Stimulated activated naive B cell treated with anti-CD40 and anti-IgM and Interleukin-4, amounts not matched to agents 10 μg/mL and 1 μg/mL and 100 μg/mL, for 72 hours (primary cell): Measurements from ENCODE around the gene PXYLP1.
A peak's percentile ranks its signal among the peaks of the same experiment; 100 is the strongest.

ENCODE experiments used
- ATAC-seq, 2 donors: fragments of 150-1000 bp; cut with Tn5 transposase; replicated peaks; 2 replicates each; pipeline ENCODE4 v1.10.0; 2021; ENCODE audit warnings: moderate library complexity in 1 of 2
- DNase-seq: peaks from one replicate; pipeline ENCODE4 v3.0.0; 2021
- H3K27ac Mint-ChIP-seq: one replicate; pipeline ENCODE4 v1.8.0; 2022; ENCODE audit warnings: mild to moderate bottlenecking, mixed read lengths
- H3K27me3 Mint-ChIP-seq, 2 donors: one replicate each; pipeline ENCODE4 v1.8.0; 2022; ENCODE audit warnings: mixed read lengths in 2 of 2
- H3K36me3 Mint-ChIP-seq, 2 donors: one replicate each; pipeline ENCODE4 v1.8.0; 2022; ENCODE audit warnings: mixed read lengths in 2 of 2, mild to moderate bottlenecking in 1 of 2
- H3K4me1 Mint-ChIP-seq, 2 donors: one replicate each; pipeline ENCODE4 v1.8.0; 2022; ENCODE audit warnings: mixed read lengths in 2 of 2, mild to moderate bottlenecking in 1 of 2
- H3K4me3 Mint-ChIP-seq, 2 donors: one replicate each; pipeline ENCODE4 v1.8.0; 2022; ENCODE audit warnings: mild to moderate bottlenecking in 2 of 2, mixed read lengths in 2 of 2, moderate library complexity in 1 of 2
- H3K9me3 Mint-ChIP-seq, 2 donors: one replicate each; pipeline ENCODE4 v1.8.0; 2022; ENCODE audit warnings: mixed read lengths in 2 of 2, mild to moderate bottlenecking in 1 of 2

The PXYLP1 gene

GRCh38 chr3:141278196-141279076 lies 46.8 kb downstream of the PXYLP1 start:
- Mint-ChIP-seq H3K36me3 (peaks cover 7 to 8% of the 10 kb centered on the region in 2 donors), H3K4me1 (peaks cover 0 to 3% of the 10 kb centered on the region in 2 donors), H3K27ac (no peak overlapping the region), H3K27me3 (no peaks in the 10 kb centered on the region), H3K4me3 (no peak overlapping the region), H3K9me3 (no peaks in the 10 kb centered on the region)
- ATAC-seq (no peak), DNase-seq (no peak)

GRCh38 chr3:141279077-141279967 lies 47.7 kb downstream of the PXYLP1 start:
- H3K9me3 Mint-ChIP-seq: no peaks in the 10 kb centered on the region
- H3K36me3 Mint-ChIP-seq: peaks cover 7% of the 10 kb centered on the region in 2 donors
- H3K27ac Mint-ChIP-seq: no peak overlapping the region
- DNase-seq (no peak), ATAC-seq (peak; percentile 74 to 75)
- H3K27me3 Mint-ChIP-seq: no peaks in the 10 kb centered on the region
- no peak overlapping the region for H3K4me3 Mint-ChIP-seq
- H3K4me1 Mint-ChIP-seq: peaks cover 0 to 3% of the 10 kb centered on the region in 2 donors

GRCh38 chr3:141280086-141280485 lies 48.5 kb downstream of the PXYLP1 start:
- peaks cover 6 to 7% of the 10 kb centered on the region in 2 donors for H3K36me3 Mint-ChIP-seq
- H3K27me3 Mint-ChIP-seq: no peaks in the 10 kb centered on the region
- H3K4me1 Mint-ChIP-seq: no peaks in the 10 kb centered on the region
- ATAC-seq: no peak
- H3K4me3 Mint-ChIP-seq: no peak overlapping the region
- no peaks in the 10 kb centered on the region for H3K9me3 Mint-ChIP-seq
- no peak overlapping the region for H3K27ac Mint-ChIP-seq
- DNase-seq: no peak

GRCh38 chr3:141280690-141281089 lies 49.1 kb downstream of the PXYLP1 start:
- no peak overlapping the region for H3K27ac Mint-ChIP-seq
- H3K36me3 Mint-ChIP-seq: peaks cover 6 to 7% of the 10 kb centered on the region in 2 donors
- ATAC-seq: no peak
- H3K27me3 Mint-ChIP-seq: no peaks in the 10 kb centered on the region
- H3K4me3 Mint-ChIP-seq: no peak overlapping the region
- no peak for DNase-seq
- no peaks in the 10 kb centered on the region for H3K4me1 Mint-ChIP-seq
- H3K9me3 Mint-ChIP-seq: no peaks in the 10 kb centered on the region

GRCh38 chr3:141285570-141285969 lies 53.9 kb downstream of the PXYLP1 start:
- Mint-ChIP-seq H3K4me3 (no peak overlapping the region), H3K4me1 (peaks cover 0 to 4% of the 10 kb centered on the region in 2 donors), H3K9me3 (no peaks in the 10 kb centered on the region), H3K27ac (no peak overlapping the region), H3K36me3 (peaks cover 7 to 10% of the 10 kb centered on the region in 2 donors), H3K27me3 (no peaks in the 10 kb centered on the region)
- no peak for ATAC-seq
- no peak for DNase-seq

- Mint-ChIP-seq H3K4me1 (peaks cover 0 to 4% of the 10 kb centered on the region in 2 donors), H3K36me3 (peaks cover 6 to 7% of the 10 kb centered on the region in 2 donors), H3K27ac (no peak overlapping the region), H3K4me3 (no peak overlapping the region), H3K9me3 (no peaks in the 10 kb centered on the region), H3K27me3 (no peaks in the 10 kb centered on the region)
- ATAC-seq (no peak), DNase-seq (no peak)
Observed at GRCh38 chr3:141286856-141287255, 55.2 kb downstream of the PXYLP1 start.

GRCh38 chr3:141287326-141287725 lies 55.7 kb downstream of the PXYLP1 start:
- Mint-ChIP-seq H3K4me1 (peaks cover 0 to 4% of the 10 kb centered on the region in 2 donors), H3K27me3 (no peaks in the 10 kb centered on the region), H3K9me3 (no peaks in the 10 kb centered on the region), H3K4me3 (no peak overlapping the region), H3K36me3 (peaks cover 3 to 8% of the 10 kb centered on the region in 2 donors), H3K27ac (no peak overlapping the region)
- ATAC-seq: no peak
- DNase-seq: no peak

- Mint-ChIP-seq H3K4me3 (no peak overlapping the region), H3K9me3 (no peaks in the 10 kb centered on the region), H3K27ac (no peak overlapping the region), H3K36me3 (peaks cover 0 to 10% of the 10 kb centered on the region in 2 donors), H3K27me3 (no peaks in the 10 kb centered on the region), H3K4me1 (peaks cover 0 to 4% of the 10 kb centered on the region in 2 donors)
- ATAC-seq: no peak
- no peak for DNase-seq
Observed at GRCh38 chr3:141288336-141288990, 56.8 kb downstream of the PXYLP1 start.

GRCh38 chr3:141289228-141289772 lies 57.7 kb downstream of the PXYLP1 start:
- no peak for DNase-seq
- Mint-ChIP-seq H3K27ac (no peak overlapping the region), H3K36me3 (peaks cover 0 to 10% of the 10 kb centered on the region in 2 donors), H3K9me3 (no peaks in the 10 kb centered on the region), H3K27me3 (no peaks in the 10 kb centered on the region), H3K4me3 (peak overlapping the region in 1 of 2 donors; percentile 41), H3K4me1 (peaks cover 0 to 4% of the 10 kb centered on the region in 2 donors)
- peak in 1 of 2 donors; percentile 65 for ATAC-seq

GRCh38 chr3:141291559-141292355 lies 60.1 kb downstream of the PXYLP1 start:
- no peak for ATAC-seq
- DNase-seq: no peak
- Mint-ChIP-seq H3K27ac (no peak overlapping the region), H3K4me1 (peaks cover 5 to 10% of the 10 kb centered on the region in 2 donors), H3K36me3 (peaks cover 0 to 10% of the 10 kb centered on the region in 2 donors), H3K27me3 (no peaks in the 10 kb centered on the region), H3K9me3 (no peaks in the 10 kb centered on the region), H3K4me3 (no peak overlapping the region)

GRCh38 chr3:141292356-141293058 lies 60.9 kb downstream of the PXYLP1 start:
- DNase-seq: no peak
- Mint-ChIP-seq H3K36me3 (peaks cover 0 to 9% of the 10 kb centered on the region in 2 donors), H3K4me1 (peaks cover 5 to 10% of the 10 kb centered on the region in 2 donors), H3K4me3 (no peak overlapping the region), H3K27me3 (no peaks in the 10 kb centered on the region), H3K9me3 (no peaks in the 10 kb centered on the region), H3K27ac (no peak overlapping the region)
- no peak for ATAC-seq

- H3K36me3 Mint-ChIP-seq: peaks cover 0 to 6% of the 10 kb centered on the region in 2 donors
- ATAC-seq (no peak), DNase-seq (no peak)
- H3K4me3 Mint-ChIP-seq: peak overlapping the region; percentile 6 to 71
- H3K27ac Mint-ChIP-seq: no peak overlapping the region
- peaks cover 5 to 8% of the 10 kb centered on the region in 2 donors for H3K4me1 Mint-ChIP-seq
- H3K27me3 Mint-ChIP-seq: no peaks in the 10 kb centered on the region
- no peaks in the 10 kb centered on the region for H3K9me3 Mint-ChIP-seq
Observed at GRCh38 chr3:141294301-141294700, 62.7 kb downstream of the PXYLP1 start.

- Mint-ChIP-seq H3K27ac (peak overlapping the region; percentile 65), H3K4me1 (peaks cover 5 to 6% of the 10 kb centered on the region in 2 donors), H3K27me3 (no peaks in the 10 kb centered on the region), H3K9me3 (no peaks in the 10 kb centered on the region), H3K36me3 (peaks cover 0 to 6% of the 10 kb centered on the region in 2 donors), H3K4me3 (peak overlapping the region; percentile 60 to 71)
- no peak for DNase-seq
- ATAC-seq: peak; percentile 49 to 66
Observed at GRCh38 chr3:141294848-141295247, 63.2 kb downstream of the PXYLP1 start.
